Body of pancreas (tissue), 4 donors: ENCODE data around the gene SYT5. TPM values are rescaled to one million over a fixed set of nuclear protein-coding genes. Genes with fewer than 3 reads are reported as not detected.
"Not testable (repeated sequence)": the region's sequence is repeated elsewhere in the genome, so short reads cannot be mapped to it uniquely, and the experiment has no call there.

ENCODE experiments used
- ATAC-seq: fragments of 150-250 bp; one replicate; pipeline ENCODE4 v1.9.1; 2016
- DNase-seq, 4 donors: peaks; one replicate each; pipeline ENCODE4 v3.0.0-alpha.2; 2019
- H3K27ac ChIP-seq, 4 donors: fragments of 200-600 bp; sonication (generic); 1 replicate in 3 of 4; 2 replicates in 1 of 4; pipeline versions ENCODE4 v1.5.1 to v1.6.1; 2016 to 2019; ENCODE audit warnings: mild to moderate bottlenecking in 1 of 4, mixed read lengths in 1 of 4, moderate library complexity in 1 of 4
- H3K27me3 ChIP-seq, 2 donors: fragments of 200-600 bp; sonication (generic); one replicate each; pipeline ENCODE4 v1.6.0; 2016; ENCODE audit warnings: mild to moderate bottlenecking in 1 of 2
- H3K36me3 ChIP-seq, 2 donors: fragments of 200-600 bp; sonication (generic); replicated peaks in 1 of 2; 2 replicates each; pipeline ENCODE4 v1.5.1; 2016; ENCODE audit warnings: low read depth in 2 of 2; ENCODE audit not compliant: insufficient read depth in 1 of 2
- H3K4me1 ChIP-seq: fragments of 200-600 bp; sonication (generic); one replicate; pipeline ENCODE4 v1.6.0; 2016
- H3K4me3 ChIP-seq, 2 donors: fragments of 200-600 bp; sonication (generic); 1 replicate in 1 of 2; 2 replicates in 1 of 2; pipeline ENCODE4 v1.5.1; 2016 to 2019
- H3K9me3 ChIP-seq, 3 donors: fragments of 200-600 bp; sonication (generic); 1 replicate in 2 of 3; 2 replicates in 1 of 3; pipeline ENCODE4 v1.5.1; 2016
- POLR2A ChIP-seq, 3 donors: fragments of 450-650 bp; IDR thresholded peaks; one replicate each; pipeline ENCODE4 v1.6.1; 2016; ENCODE audit warnings: antibody characterized with exemption in 3 of 3, mild to moderate bottlenecking in 2 of 3
- WGBS, 2 donors: methylation state at CpG; one replicate each; pipeline ENCODE4 v1.1.5; 2017; 5-methylcytosine and 5-hydroxymethylcytosine counted together
- intact Hi-C: fragments of 100-400 bp; cut with DNase I; formaldehyde crosslinking; loops from one replicate; pipeline ENCODE4 v1.15.1; 2023
- total RNA-seq, 2 donors: library from RNA; depleted of rRNA; stranded (reverse); fragments of >200 nt; gene quantifications; one replicate each; pipeline ENCODE4 v1.1.0, GENCODE V29; 2016
- TF ChIP-seq, protein P1 (sequence below), 7 experiments: fragments of 450-650 bp in 4 of 7; fragments of 200-600 bp in 3 of 7; sonication (generic) in 3 of 7; IDR thresholded peaks; one replicate each; pipeline ENCODE4 v1.5.1; 2016 to 2019; ENCODE audit warnings: antibody characterized with exemption in 7 of 7

Gene SYT5
- total RNA-seq, 2 donors from 2014 or later = 0.26 TPM; not detected in 1

DNA sequence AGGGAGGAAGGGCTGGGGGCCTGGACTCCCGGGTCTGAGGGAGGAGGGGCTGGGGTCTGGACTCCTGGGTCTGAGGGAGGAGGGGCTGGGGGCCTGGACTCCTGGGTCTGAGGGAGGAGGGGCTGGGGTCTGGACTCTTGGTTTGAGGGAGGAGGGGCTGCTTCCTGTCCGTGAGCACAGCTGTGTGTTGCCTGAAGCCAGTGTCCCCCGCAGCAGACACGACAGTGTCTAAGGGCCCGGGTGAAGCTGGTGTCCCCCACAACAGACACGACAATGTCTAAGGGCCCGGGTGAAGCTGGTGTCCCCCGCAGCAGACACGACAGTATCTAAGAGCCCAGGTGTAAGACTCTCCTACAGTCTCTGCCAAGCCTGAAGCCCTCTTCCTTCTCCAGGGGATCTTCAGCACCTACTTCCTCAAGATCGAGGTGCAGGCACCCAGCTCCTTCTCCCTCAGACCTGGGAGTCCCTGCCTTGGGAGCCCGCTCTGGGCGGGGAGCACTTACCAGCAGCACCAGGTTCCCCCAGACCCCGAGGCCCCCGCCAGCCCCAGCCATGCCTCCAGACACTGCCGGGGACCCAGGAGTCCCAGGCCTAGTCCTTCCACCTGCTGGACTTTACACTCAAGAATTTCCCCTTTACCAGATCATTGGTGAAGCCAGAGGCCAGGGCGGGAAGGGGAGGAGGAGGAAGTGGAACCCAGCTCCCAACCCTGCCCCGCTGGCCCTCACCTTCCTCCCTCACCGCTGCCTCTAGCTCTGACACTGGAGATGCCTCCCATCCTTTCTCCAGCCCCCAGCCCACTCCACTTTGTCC is 29.0 kb upstream of the SYT5 start, which contains the start of gene PTPRH:
Gene PTPRH (minus strand): TSS at position 622 of the 813 bp plus-strand sequence. CDS start 68 bp downstream, at position 554.
- H3K36me3 ChIP-seq = no peaks in the 10 kb centered on the region
- peak; percentile 16 for ATAC-seq
- TF ChIP-seq, protein P1, sequence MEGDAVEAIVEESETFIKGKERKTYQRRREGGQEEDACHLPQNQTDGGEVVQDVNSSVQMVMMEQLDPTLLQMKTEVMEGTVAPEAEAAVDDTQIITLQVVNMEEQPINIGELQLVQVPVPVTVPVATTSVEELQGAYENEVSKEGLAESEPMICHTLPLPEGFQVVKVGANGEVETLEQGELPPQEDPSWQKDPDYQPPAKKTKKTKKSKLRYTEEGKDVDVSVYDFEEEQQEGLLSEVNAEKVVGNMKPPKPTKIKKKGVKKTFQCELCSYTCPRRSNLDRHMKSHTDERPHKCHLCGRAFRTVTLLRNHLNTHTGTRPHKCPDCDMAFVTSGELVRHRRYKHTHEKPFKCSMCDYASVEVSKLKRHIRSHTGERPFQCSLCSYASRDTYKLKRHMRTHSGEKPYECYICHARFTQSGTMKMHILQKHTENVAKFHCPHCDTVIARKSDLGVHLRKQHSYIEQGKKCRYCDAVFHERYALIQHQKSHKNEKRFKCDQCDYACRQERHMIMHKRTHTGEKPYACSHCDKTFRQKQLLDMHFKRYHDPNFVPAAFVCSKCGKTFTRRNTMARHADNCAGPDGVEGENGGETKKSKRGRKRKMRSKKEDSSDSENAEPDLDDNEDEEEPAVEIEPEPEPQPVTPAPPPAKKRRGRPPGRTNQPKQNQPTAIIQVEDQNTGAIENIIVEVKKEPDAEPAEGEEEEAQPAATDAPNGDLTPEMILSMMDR (IDR thresholded peaks at IDR 0.05) = no peak
- TF ChIP-seq POLR2A (IDR thresholded peaks at IDR 0.05) = no peak
- no peak within 1 kb of the TSS for H3K4me3 ChIP-seq
- intact Hi-C loops = no loop called here
- 45 to 68% methylated on average over 6 to 17 of the region's 18 CpGs for WGBS, 2 donors
- peaks cover 37% of the 10 kb centered on the region for H3K4me1 ChIP-seq
- H3K27ac ChIP-seq = peak within 1 kb of the TSS; percentile 79 to 92 (median 84)
- no peaks in the 10 kb centered on the region for H3K9me3 ChIP-seq
- H3K27me3 ChIP-seq = no peaks in the 10 kb centered on the region
- DNase-seq = peak; percentile 37 to 56 (median 47)

DNA sequence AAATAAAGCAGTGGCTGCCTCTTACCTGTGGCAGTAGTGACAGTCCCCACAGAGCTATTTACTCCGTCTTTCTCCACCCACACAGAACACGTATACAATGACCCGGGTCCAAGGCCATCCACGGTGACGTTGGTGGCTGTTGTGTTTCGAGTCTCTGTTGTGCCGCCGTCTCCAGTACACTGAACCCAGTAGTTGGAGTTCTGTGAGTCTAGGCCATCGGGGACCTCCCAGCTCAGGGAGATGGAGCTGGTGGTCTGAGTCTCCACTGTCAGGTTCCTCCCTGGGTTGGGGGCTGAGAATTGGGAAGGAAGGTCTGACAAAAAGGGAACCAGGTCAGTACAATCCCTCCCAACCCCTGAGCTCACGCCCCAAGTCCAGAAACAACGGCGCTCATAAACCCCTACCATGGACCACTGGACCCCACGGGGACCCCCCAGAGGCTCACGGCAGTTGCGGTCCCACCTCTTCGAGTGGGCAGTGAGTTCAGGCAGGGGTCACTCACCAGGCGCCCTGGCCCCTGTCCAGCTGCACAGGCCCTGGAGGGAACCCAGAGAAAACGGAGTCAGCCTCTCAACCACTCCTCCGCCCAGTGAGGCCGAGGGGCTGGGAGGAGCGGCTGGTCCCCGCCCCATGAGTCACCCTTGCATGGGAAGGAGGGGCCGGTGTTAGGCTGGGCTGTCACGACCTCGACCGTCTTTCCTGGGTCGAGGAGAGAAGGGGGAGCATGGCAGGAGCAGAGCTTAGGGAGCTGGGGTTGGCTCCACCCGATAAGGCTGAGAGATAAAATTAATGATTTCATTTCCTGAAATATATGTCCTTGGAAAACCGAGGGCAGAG is 26.8 kb upstream of the SYT5 start:
- Histone ChIP-seq H3K36me3 (no peaks in the 10 kb centered on the region), H3K27ac (peak overlapping the region; percentile 65 to 85 (median 82)), H3K9me3 (no peaks in the 10 kb centered on the region), H3K4me1 (peaks cover 37% of the 10 kb centered on the region), H3K4me3 (no peak overlapping the region), H3K27me3 (no peaks in the 10 kb centered on the region)
- ATAC-seq = peak; percentile 90
- 9 to 16% methylated on average over 20 to 29 of the region's 29 CpGs for WGBS, 2 donors
- peak; percentile 87 to 94 (median 92) for DNase-seq
- peak; percentile 63 to 84 (median 80) for TF ChIP-seq POLR2A (IDR thresholded peaks at IDR 0.05)
- TF ChIP-seq, protein P1 (IDR thresholded peaks at IDR 0.05) = no peak
- intact Hi-C loops = no loop called here

DNA sequence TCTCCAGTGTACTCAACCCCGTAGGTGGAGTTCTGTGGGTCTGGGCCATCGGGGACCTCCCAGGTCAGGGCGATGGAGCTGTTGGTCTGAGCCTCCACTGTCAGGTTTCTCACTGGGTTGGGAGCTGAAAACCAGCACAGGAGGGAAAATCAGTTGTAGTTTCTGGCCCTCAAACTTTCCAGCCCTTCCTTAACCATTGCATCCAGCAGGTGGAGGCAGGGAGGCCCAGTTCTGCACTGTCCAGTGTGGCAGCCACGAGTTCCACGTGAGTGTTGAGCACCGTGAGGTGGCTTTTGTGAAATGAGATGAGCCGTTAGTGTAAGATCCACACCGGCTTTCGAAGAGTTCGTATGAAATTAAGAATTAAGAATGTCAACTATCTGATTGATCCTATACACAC is 22.1 kb upstream of the SYT5 start:
- H3K36me3 ChIP-seq, H3K27me3 ChIP-seq, H3K4me3 ChIP-seq, ATAC-seq, DNase-seq, intact Hi-C loops, H3K27ac ChIP-seq, H3K9me3 ChIP-seq: not testable (repeated sequence)
- peaks cover 10% of the 10 kb centered on the region for H3K4me1 ChIP-seq
- TF ChIP-seq, protein P1 (IDR thresholded peaks at IDR 0.05) = peak in 1 of 7 experiments; percentile 4
- WGBS, 2 donors = 63 to 72% methylated on average over 8 to 10 of the region's 10 CpGs

DNA sequence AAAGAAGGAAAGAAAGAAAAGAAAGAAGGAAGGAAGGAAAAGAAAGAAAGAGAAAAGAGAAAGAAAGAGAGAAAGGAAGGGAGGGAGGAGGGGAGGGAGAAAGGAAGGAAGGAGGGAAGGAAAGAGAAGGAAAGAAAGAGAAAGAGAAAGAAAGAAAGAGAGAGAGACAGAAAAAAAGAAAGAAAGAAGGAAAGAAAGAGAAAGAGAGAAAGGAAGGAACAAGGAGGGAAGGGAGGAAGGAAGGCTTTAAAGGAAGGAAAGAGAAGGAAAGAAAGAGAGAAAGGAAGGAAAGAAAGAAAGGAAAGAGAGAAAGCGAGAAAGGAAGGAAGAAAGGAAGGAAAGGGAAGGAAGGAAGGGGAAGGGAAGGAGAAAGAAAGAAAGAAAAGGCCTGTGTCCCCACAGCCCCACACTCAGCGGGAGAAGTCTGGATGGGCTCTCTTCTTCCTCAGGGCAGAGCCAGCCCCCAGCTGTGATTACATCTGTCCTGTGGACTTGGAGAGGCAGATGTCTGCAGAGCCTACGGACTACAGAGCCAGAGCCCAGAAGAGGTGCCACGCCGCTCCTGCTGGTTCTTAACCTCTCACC is 19.6 kb upstream of the SYT5 start:
- Histone ChIP-seq H3K36me3 (no peaks in the 10 kb centered on the region), H3K4me1 (no peaks in the 10 kb centered on the region), H3K9me3 (no peaks in the 10 kb centered on the region), H3K27me3 (no peaks in the 10 kb centered on the region), H3K27ac (no peak overlapping the region), H3K4me3 (no peak overlapping the region)
- TF ChIP-seq, protein P1 (IDR thresholded peaks at IDR 0.05) = no peak
- no peak for TF ChIP-seq POLR2A (IDR thresholded peaks at IDR 0.05)
- no peak for DNase-seq
- intact Hi-C loops = no loop called here
- no peak for ATAC-seq
- 71 to 88% methylated on average over 5 of the region's 5 CpGs for WGBS, 2 donors
